PC-3 (cell line): ENCODE data around the gene MASP2. TPM values are rescaled to one million over a fixed set of nuclear protein-coding genes. Genes with fewer than 3 reads are reported as not detected.

Source experiments
- ATAC-seq: fragments of 200-7000 bp; cut with Tn5 transposase; 2 replicates; pipeline ENCODE4 v1.9.1; 2020; ENCODE audit warnings: mild to moderate bottlenecking, moderate library complexity
- BruUV-seq: library from RNA; stranded (reverse); fragments of 400-500 nt; replicated peaks from 2 replicates; lab custom pipeline; 2021; lab: Mats Ljungman, UMichigan
- CTCF ChIA-PET: fragments of 300-600 bp; sonication (Branson Sonifier 250); formaldehyde crosslinking; loops from one replicate; lab custom pipeline; 2022; ENCODE audit warnings: antibody characterized with exemption; lab: Charles Lee
- POLR2A ChIA-PET: fragments of 300-600 bp; sonication (Branson Sonifier 250); formaldehyde crosslinking; loops from one replicate; lab custom pipeline; 2022; ENCODE audit warnings: antibody characterized with exemption; ENCODE audit not compliant: unreplicated experiment; lab: Charles Lee
- DNase-seq: peaks from one replicate; pipeline ENCODE4 v3.0.0-alpha.2; 2015
- H2AFZ ChIP-seq: fragments of 300-600 bp; sonication (generic); 2 replicates; pipeline ENCODE4 v1.6.0; 2016; ENCODE audit warnings: antibody characterized with exemption, low read length
- H3F3A ChIP-seq: fragments of 300-600 bp; sonication (generic); one replicate; pipeline ENCODE4 v1.6.0; 2017; ENCODE audit warnings: antibody characterized with exemption, low read length, control low read depth, mild to moderate bottlenecking; ENCODE audit not compliant: unreplicated experiment
- H3K27ac ChIP-seq: fragments of 300-600 bp; sonication (generic); 2 replicates; pipeline ENCODE4 v1.5.1; 2016; ENCODE audit warnings: mild to moderate bottlenecking, low read length
- H3K27me3 ChIP-seq: fragments of 300-600 bp; sonication (generic); 2 replicates; pipeline ENCODE4 v1.6.1; 2016; ENCODE audit warnings: low read length, mixed read lengths
- H3K36me3 ChIP-seq: fragments of 300-600 bp; sonication (generic); 2 replicates; pipeline ENCODE4 v1.6.1; 2016; ENCODE audit warnings: low read depth, mixed run types, low read length, mixed read lengths
- H3K4me1 ChIP-seq: fragments of 300-600 bp; sonication (generic); 2 replicates; pipeline ENCODE4 v1.5.1; 2016; ENCODE audit warnings: low read length; ENCODE audit not compliant: insufficient read depth
- H3K4me2 ChIP-seq: fragments of 300-600 bp; sonication (generic); 2 replicates; pipeline ENCODE4 v1.6.0; 2016; ENCODE audit warnings: low read length
- H3K4me3 ChIP-seq: fragments of 300-600 bp; sonication (generic); 2 replicates; pipeline ENCODE4 v1.5.1; 2016; ENCODE audit warnings: mild to moderate bottlenecking, low read length, mixed read lengths
- H3K79me2 ChIP-seq: fragments of 300-600 bp; sonication (generic); 2 replicates; pipeline ENCODE4 v1.6.1; 2017; ENCODE audit warnings: low read length, mixed read lengths
- H3K9ac ChIP-seq: fragments of 300-600 bp; sonication (generic); 2 replicates; pipeline ENCODE4 v1.6.0; 2016; ENCODE audit warnings: mild to moderate bottlenecking, low read length
- H3K9me2 ChIP-seq: fragments of 300-600 bp; sonication (generic); replicated peaks from 2 replicates; pipeline ENCODE4 v1.6.1; 2016; ENCODE audit warnings: mixed run types, low read length, mixed read lengths
- H3K9me3 ChIP-seq: fragments of 300-600 bp; sonication (generic); 2 replicates; pipeline ENCODE4 v1.6.1; 2016; ENCODE audit warnings: low read length, mixed read lengths
- H4K20me1 ChIP-seq: fragments of 300-600 bp; sonication (generic); 2 replicates; pipeline ENCODE4 v1.6.1; 2016; ENCODE audit warnings: low read length, mixed read lengths
- CTCF ChIP-seq: fragments of 300-600 bp; sonication (generic); conservative IDR thresholded peaks from 2 replicates; pipeline ENCODE4 v1.5.1; 2017; ENCODE audit warnings: antibody characterized with exemption, low read depth, mild to moderate bottlenecking, low read length
- EZH2 ChIP-seq: fragments of 300-600 bp; sonication (generic); IDR thresholded peaks from one replicate; pipeline ENCODE4 v1.6.1; 2017; ENCODE audit warnings: antibody characterized with exemption, mild to moderate bottlenecking, low read length; ENCODE audit not compliant: unreplicated experiment
- EZH2phosphoT487 ChIP-seq: fragments of 300-600 bp; sonication (generic); IDR thresholded peaks from 2 replicates; pipeline ENCODE4 v1.6.1; 2018; ENCODE audit warnings: mild to moderate bottlenecking, antibody characterized with exemption, low read length, borderline replicate concordance
- intact Hi-C: fragments of 100-400 bp; cut with micrococcal nuclease; formaldehyde crosslinking; loops from 2 replicates; pipeline ENCODE4 v1.9.0; 2023
- total RNA-seq: library from RNA; depleted of rRNA; stranded (reverse); fragments of >200 nt; gene quantifications from 2 replicates; pipeline ENCODE4 v1.2.3, GENCODE V29; 2014

MASP2 gene
- total RNA-seq, 1 experiment from 2014 or later, result 0.26 TPM

DNA sequence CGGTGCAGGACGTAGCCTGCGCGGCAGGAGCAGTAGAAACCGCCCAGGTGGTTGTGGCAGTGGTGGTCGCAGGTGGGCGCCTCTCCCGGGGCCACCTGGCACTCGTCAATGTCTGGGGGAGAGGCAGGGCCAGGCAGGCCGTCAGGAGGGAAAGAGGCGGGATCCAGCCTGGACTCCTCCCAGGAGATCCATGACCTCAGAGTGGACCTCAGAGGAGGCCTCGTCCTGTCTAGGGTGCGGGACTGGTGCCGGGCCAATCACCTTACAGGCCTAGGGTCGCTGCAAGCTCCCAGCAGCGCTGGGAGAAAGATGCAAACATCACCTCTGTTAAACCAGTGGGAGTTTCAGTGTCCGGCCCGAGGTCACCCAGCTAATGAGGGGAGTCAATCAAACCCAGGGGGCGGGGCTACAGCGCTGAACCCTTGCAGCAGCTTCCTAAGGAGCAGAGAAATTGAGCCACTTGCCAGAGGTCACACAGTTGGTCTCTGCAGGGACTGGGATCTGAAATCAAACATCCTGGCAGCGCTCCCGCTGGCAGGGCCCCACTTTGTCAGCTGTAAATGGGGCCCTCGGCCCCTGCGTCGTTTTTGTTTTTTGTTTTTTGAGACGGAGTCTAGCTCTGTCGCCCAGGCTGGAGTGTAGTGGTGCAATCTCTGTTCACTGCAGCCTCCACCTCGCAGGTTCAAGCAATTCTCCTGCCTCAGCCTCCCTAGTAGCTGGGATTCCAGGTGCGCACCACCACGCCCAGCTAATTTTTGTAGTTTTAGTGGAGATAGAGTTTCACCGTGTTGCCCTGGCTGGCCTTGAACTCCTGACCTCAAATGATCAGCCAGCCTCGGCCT lies 1.4 kb downstream of the MASP2 start:
- H3F3A ChIP-seq, result no peaks in the 10 kb centered on the region
- no peak for ATAC-seq
- H2AFZ ChIP-seq, result no peak overlapping the region
- BruUV-seq, result no TSS peak
- intact Hi-C loops, result no loop called here
- H3K9me2 ChIP-seq, result no peaks in the 10 kb centered on the region
- H3K9me3 ChIP-seq, result no peaks in the 10 kb centered on the region
- no peaks in the 10 kb centered on the region for H3K27me3 ChIP-seq
- no peak overlapping the region for H3K4me2 ChIP-seq
- CTCF ChIA-PET, result no interaction called here
- no peaks in the 10 kb centered on the region for H3K79me2 ChIP-seq
- no peak overlapping the region for H3K9ac ChIP-seq
- TF ChIP-seq CTCF (no peak), EZH2 (no peak)
- no peak for DNase-seq
- POLR2A ChIA-PET, result no interaction called here
- no peaks in the 10 kb centered on the region for H3K36me3 ChIP-seq
- H3K4me1 ChIP-seq, result no peaks in the 10 kb centered on the region
- H3K27ac ChIP-seq, result no peak overlapping the region
- H3K4me3 ChIP-seq, result no peak overlapping the region
- H4K20me1 ChIP-seq, result no peaks in the 10 kb centered on the region

DNA sequence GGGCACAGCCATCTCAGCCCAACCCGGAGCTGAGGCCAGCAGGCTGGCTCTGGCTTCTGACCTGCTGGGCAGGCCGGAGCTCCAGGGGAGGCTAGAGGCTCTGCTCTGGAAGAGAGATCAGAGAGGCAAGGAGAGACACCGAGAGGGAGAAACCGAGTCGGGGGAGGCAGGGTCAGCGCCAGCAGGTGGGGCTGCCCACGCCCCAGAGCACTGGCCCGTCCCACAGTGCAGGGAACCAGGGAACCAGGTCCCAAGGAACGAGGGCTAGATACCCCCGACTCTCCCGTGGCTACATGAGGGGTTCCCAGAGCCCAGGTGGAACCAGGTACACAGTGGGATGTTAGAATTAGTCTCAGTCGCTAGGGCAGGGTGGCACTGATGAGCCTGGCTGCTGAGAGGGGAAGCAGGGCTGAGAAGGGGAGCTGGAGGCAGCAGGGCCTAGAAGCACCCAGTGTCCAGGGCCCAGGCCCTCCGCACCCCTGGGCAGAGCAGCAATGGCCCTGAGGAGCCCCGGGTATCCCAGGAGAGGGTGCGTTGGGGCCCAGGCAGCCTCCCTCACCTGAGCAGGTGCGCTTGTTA lies 2.1 kb downstream of the MASP2 start:
- intact Hi-C loops, result no loop called here
- TF ChIP-seq EZH2, result no peak
- TF ChIP-seq CTCF, result no peak
- no peak for TF ChIP-seq EZH2phosphoT487
- H4K20me1 ChIP-seq, result no peaks in the 10 kb centered on the region
- no peak overlapping the region for H3K27ac ChIP-seq
- H3F3A ChIP-seq, result no peaks in the 10 kb centered on the region
- no peak overlapping the region for H3K4me2 ChIP-seq
- H3K4me3 ChIP-seq, result no peak overlapping the region
- no peaks in the 10 kb centered on the region for H3K27me3 ChIP-seq
- H3K79me2 ChIP-seq, result no peaks in the 10 kb centered on the region
- H3K9me2 ChIP-seq, result no peaks in the 10 kb centered on the region
- H3K9me3 ChIP-seq, result no peaks in the 10 kb centered on the region
- H3K9ac ChIP-seq, result no peak overlapping the region
- POLR2A ChIA-PET, result no interaction called here
- BruUV-seq, result no TSS peak
- ATAC-seq, result no peak
- CTCF ChIA-PET, result no interaction called here
- H3K36me3 ChIP-seq, result no peaks in the 10 kb centered on the region
- no peak for DNase-seq
- no peaks in the 10 kb centered on the region for H3K4me1 ChIP-seq
- H2AFZ ChIP-seq, result no peak overlapping the region
